Measurements from ENCODE around the gene DNAL4.

DNAL4 gene

DNA sequence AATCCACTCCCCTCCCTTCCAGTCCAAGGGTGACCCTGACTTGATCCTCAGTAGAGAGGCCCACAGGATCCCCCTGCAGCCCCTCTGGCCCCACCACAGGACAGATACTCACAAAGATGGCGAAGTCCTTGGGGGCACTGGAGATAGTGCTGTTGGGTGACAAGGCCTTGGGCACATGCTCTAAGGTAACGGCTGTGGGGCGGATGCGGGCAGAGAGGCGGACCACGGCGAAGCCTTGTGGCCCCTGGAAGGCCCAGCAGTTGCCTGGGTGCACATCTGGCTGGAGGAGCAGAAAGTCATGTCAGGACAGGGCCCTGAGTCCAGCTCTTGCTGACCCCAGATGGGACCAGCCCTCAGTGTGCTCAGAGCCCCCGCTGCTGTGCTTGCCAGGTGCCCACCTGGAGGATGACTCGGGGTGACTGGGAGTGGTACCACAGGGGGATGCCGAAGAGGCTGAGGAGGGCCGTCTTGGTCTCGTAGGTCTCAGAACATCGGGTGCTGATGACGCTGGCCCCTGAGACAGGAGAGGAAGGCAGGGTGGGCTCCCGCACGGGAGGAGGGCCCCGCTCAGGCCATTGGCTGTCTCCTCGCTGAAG is 55.4 kb downstream of the DNAL4 start:
- no peak for DNase-seq

DNA sequence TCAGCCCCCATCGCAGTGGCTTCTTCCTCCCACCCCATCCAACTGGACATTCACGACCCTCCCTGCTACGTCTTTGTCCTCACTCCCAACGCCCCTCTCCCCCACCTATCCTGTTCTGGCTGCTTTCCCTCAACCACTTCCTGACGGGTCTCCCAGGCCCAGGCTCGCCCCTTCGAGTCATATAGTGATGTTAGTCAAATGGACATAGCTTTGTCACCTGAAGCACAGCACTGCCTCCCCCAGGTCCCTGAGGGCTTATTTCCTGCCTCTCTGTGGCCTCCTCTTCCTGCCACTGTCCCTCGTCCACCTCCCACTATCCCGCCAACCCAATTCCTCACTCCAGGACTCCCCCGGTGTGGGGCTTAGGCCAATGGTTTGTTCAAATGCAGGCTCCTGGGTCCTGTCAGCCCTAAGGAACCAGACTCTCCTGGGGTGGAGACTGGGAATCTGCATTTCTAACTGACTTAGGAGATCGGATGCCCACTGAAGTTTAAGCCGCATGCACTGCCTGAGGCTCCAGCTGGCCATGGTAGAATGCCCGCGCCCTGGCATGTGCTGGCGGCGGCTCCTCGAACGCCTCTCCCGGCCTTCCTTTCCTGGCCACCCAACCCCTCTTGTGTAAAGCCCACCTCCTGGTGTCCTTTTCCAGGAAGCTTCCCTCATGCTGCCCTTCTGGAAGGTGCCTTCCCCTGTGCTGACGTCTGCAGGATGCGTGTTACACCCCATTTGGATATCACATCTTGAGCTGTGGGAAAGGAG is 56.5 kb downstream of the DNAL4 start:
- peak; percentile 48 for DNase-seq

DNA sequence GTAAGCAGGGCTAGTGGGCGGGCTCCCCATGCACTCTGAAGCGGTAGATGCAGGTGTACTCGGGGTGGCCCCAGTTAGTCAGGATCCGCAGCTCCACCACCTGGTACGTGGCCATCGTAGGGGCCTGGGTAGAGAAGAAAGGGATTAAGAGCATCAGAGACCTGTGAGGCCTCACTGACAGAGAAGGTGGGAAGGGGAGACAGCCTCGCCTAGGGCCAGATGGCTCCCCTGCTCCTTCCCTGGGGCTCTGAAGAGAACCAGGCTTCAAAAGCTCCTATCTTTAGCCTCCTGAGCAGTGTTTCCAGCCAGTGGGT is 57.7 kb downstream of the DNAL4 start:
- no peak for DNase-seq

DNA sequence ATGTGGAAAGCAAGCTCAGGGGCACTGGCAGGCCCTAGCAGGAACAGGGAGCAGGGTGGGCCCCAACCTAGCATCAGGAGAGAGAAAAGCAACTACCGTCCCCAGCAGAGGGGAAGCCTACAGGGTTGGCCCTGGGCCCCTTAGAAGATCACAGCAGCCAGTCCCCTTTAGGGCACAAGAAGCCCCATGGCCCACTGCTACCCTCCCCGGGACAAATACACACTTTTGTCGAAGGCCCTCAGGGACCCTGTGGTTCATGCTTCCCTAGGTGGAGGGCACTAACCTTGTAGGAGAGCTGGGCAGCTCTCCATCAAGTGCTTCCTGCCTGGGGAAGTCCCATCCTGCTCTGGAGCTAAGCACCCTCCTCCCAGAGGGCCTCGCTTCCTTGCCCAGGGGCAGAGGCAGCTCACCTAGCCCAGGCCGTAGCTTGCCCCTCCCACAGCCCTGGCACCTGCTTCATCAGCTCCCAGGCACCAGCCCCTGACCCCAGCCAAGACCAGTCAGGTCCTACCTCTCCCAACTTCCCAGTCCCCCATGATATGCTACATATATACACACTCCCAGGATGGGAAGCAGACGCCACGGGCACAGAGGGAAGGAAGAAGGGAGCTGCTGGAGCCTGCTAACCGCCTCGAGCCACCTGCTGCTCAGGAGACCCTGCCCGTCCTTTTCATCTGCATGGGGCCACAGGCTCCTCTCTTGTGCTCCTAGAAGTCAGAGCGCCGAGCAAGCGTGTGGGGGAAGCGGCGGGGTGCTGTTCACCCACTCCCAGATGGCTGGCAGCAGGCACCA is 58.3 kb downstream of the DNAL4 start:
- no peak for DNase-seq

DNA sequence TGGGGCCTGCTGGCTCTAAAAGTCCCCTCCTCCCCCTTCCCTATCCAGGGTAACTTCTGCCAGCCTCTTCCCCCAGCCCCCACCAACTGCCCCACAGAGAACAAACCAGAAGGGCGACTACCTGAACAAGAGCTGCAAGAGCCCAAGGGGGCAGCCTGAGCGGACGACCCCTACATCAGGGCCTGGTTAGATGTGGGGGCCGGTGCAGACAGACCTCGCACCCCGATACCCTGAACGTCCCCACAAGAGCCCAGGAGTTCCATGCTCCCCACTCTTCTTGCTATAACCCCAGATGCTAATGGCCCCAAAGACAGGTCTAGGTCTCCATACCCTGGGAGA is 58.8 kb downstream of the DNAL4 start:
- no peak for DNase-seq

DNA sequence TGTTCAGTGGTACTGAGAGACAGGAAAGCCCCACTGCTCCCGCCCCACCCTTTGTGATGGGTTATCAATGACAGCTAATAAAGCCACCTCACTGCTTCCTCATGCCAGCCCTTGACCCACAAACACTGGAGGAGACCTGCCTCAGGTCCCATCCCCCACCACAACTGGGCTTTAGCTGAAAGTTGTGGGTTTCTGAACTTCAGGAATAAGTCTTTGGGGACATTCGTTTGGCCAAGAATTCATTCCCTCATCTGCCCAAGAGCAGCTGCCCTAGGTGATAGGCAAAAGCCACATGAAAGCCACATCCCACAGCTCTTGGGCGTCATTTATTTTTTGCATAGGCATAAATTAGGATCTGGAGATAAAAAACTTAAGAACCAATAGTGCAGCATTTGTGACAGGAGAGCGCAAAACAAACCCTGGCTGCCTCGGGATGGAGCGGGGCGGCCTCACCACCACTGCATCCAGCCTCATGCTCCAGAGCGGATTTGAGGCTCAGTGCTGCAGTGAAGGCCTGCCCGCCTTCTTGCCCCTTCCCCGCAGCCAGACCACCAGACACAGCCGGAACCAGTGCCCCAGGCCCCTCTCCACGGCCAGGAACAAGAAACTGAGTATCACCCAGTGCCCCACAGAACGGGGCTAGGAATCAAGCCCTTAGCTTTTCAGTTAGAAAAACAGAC is 59.4 kb downstream of the DNAL4 start:
- no peak for DNase-seq

DNA sequence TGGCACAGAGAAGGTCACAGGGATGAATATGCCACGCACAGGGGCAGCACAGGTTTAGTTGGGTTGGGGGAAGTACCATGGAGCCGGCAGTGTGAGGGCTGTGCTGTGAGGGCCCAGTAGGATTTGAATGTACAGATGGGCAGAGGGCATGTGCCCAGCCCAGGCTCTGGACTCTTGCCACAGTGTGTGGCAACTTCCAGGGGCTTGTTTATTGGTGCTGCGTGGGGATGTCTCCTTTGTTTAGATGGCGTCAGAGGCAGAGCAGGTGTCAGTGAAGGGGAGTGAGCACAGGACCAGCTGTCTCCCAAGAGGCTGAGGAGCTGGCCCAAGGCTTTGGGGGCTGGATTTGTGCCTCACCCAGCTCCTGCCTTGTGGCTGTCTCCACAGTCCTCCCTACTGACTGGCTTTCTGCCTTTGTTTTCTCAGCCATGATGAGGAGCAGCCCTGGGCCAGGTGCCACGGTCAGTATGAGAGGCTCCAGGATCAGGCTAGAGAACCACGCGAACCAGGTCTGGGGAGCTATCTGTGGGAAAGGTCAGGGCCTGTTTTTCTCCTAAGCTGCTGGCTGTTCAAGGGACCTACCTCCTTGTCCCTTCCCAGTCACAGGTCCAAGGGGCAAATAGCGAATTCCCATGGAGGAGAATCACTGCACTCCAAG is 60.1 kb downstream of the DNAL4 start:
- DNase-seq: no peak

DNA sequence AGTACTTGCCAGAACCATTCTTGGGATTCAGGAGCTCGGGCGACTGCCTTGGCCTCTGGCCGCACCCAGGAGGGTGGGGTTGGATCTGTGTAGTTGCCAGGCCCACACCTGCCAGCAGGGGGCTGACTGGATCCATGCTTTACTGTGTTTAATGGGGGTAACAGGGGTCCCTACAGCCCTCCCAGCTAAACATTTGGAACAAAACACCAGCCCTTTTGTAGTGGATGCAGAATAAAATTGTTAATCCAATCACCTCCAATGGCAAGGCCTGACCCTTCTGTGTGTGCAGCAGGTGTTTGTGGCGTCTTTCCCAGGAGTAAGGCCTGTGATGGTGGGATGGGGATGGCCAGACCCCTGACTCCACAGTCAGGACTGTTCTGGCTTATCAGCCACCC is 60.6 kb downstream of the DNAL4 start:
- DNase-seq: peak; percentile 19

DNA sequence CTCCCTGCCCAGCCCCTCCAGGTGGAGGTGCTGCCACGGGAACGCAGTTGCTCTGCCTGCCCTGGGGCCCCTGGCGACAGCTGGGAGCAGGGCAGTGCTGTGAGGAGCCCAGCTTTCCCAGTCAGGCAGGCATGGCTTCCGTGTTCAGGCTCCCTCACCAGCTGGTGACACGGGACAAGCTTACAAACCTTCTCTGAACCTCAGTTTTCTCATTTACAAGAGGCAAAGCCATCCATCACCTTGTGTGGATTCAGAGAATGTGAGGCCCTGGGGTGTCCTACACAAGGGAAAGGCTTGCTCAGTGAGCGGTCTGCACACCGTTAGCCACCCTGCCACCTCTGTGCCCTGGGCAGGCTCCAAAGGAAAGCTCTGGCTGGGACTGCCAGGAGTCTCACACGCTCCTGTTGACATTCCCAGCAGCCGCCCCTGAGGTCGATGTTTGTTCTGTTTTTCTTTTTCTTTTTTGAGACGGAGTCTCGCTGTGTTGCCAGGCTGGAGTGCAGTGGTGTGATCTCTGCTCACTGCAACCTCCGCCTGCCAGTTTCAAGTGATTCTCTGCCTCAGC is 61.6 kb downstream of the DNAL4 start:
- DNase-seq: no peak

DNA sequence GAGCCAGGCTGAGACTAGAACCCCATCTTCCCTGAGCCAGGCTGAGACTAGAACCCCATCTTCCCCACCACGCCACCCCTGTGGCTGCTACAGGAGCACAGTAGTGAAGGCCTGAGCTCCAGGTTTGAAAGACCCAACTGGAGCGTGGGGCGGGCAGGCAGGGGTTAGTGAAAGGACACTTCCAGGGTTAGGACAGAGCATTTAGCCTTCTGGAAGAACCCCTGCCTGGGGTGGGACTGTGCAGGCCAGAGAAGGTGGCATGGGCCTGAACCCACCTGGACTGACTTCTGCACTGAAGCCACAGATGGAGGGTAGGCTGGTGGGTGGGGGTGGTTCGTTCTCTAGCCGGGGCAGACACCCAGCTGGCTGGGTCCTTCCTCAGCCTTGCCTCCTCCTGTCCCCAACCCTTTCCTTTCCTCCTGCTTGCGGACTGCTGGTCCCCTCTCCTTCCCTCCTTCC is 62.2 kb downstream of the DNAL4 start:
- no peak for DNase-seq

DNA sequence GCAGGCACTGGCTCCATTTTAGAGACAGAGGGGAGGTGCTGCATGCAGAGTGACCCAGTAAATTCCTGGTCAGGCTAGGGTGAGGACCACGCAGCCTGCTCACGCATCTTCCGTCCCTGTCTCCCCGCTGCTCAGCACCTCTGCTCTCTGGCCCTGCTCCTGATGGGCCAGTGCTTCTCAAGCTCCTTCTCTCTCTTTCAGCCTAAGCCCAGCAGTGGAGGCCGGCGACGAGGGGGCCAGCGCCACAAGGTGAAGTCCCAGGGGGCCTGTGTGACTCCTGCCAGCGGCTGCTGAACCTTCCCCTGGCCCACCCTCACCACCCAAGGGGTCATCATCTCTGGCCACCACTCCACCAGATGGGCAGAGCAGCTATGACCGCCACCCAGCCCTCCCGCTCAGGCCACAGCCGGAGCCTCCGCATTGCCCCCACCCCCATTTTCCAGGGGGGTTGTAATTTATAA is 63.5 kb downstream of the DNAL4 start:
- DNase-seq: no peak

DNA sequence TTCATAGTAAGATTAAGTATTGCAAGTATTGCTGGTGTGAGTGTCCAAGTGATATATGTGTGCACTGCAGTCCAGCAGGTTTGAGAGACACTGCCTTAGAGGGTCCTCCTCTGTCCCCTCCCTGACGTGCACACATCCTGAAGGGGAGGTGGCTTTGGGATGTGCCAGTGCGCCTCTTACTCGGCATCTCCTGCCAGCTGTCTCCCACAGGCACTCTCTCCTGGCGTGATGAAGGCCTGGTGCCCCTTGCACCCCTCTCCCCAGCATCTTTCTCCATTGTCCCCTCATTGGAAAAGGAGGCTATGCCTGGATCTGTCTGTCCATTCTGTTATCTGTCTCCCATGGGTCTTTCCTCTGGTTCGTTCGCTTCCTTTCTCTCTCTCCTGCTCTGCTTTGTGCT is 64.0 kb downstream of the DNAL4 start:
- DNase-seq: no peak

DNA sequence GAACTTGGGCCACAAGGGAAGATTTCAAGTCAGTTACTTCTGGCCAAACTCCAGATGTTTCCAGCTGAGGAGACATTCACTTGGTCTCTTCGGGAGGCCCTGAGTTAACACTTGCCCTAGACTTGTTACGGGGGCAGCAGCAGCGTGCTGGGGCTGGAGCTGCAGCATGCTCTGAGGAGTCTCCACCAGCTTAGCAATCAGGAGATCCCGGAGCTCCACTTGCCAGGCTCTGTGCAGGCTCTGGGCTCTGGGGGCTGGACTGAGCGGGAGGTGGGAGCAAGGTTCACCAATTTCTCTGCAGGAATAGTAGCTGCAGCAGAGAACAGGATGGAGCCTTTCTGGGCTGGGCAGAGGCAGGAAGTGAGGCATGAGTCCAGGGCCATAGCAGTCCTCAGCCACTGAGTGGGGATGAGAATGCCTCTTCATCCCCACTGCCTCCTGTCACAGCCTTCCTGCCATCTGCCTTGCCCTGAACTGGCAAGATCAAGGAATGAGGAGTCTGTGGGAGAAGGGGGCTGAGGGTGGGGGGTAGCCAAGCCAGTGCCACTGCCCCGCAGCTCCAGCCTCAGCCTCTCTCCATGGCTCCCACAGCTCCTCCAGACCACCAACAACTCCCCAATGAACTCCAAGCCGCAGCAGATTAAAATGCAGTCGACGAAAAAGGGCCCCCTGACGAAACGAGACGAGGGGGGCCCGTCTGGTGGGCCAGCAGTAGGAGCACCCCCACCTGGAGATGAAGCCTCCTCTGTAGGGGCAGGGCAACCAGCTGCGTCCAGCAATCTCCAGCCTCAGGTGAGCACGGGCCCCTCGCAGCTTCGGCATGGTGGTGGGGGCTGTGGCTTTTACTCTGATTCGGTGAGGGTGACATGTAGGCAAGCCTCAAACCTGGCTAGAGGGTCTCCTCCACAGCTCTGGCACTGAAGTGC is 64.8 kb downstream of the DNAL4 start:
- no peak for DNase-seq
